PC-9 (cell line): ENCODE results near the gene SCN1A.

Experiments used
- EZH2 ChIP-seq: fragments of 200-600 bp; sonication (generic); IDR thresholded peaks from 2 replicates; pipeline ENCODE4 v1.8.0; 2017; ENCODE audit warnings: antibody characterized with exemption, low read depth
- TF ChIP-seq, protein P1 (sequence below): fragments of 200-600 bp; sonication (generic); conservative IDR thresholded peaks from 2 replicates; pipeline ENCODE4 v1.6.1; 2017; ENCODE audit warnings: mixed run types, antibody characterized with exemption, mild to moderate bottlenecking, moderate library complexity

GRCh38 chr2:166104773-166105172 lies 23.0 kb downstream of the SCN1A start:
- TF ChIP-seq, protein P1, sequence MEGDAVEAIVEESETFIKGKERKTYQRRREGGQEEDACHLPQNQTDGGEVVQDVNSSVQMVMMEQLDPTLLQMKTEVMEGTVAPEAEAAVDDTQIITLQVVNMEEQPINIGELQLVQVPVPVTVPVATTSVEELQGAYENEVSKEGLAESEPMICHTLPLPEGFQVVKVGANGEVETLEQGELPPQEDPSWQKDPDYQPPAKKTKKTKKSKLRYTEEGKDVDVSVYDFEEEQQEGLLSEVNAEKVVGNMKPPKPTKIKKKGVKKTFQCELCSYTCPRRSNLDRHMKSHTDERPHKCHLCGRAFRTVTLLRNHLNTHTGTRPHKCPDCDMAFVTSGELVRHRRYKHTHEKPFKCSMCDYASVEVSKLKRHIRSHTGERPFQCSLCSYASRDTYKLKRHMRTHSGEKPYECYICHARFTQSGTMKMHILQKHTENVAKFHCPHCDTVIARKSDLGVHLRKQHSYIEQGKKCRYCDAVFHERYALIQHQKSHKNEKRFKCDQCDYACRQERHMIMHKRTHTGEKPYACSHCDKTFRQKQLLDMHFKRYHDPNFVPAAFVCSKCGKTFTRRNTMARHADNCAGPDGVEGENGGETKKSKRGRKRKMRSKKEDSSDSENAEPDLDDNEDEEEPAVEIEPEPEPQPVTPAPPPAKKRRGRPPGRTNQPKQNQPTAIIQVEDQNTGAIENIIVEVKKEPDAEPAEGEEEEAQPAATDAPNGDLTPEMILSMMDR = no peak
- TF ChIP-seq EZH2 = no peak
